Activated naive CD4-positive, alpha-beta T cell treated with anti-CD3 and anti-CD28 coated beads, Interleukin-2, amount 10 ng/mL, durations not matched to agents 7 days and 5 days (primary cell): Measurements from ENCODE around the gene TMEM145.
A peak's percentile ranks its signal among the peaks of the same experiment; 100 is the strongest.

Source experiments
- CTCF ChIA-PET: fragments of 350-600 bp; sonication (Branson Sonifier 250); formaldehyde crosslinking; loops from one replicate; lab custom pipeline; 2021; ENCODE audit warnings: antibody characterized with exemption; lab: Charles Lee
- DNase-seq: peaks from one replicate; pipeline ENCODE4 v3.0.0-alpha.2; 2020
- H3K27ac Mint-ChIP-seq: one replicate; pipeline ENCODE4 v1.8.0; 2021; ENCODE audit warnings: mild to moderate bottlenecking, moderate library complexity, mixed read lengths
- H3K27me3 Mint-ChIP-seq: one replicate; pipeline ENCODE4 v1.8.0; 2021; ENCODE audit warnings: mild to moderate bottlenecking, mixed read lengths
- H3K36me3 Mint-ChIP-seq: one replicate; pipeline ENCODE4 v1.8.0; 2021; ENCODE audit warnings: mixed read lengths
- H3K4me1 Mint-ChIP-seq: one replicate; pipeline ENCODE4 v1.8.0; 2021; ENCODE audit warnings: mixed read lengths
- H3K4me3 Mint-ChIP-seq: one replicate; pipeline ENCODE4 v1.8.0; 2021; ENCODE audit warnings: mild to moderate bottlenecking, moderate library complexity, mixed read lengths
- H3K9me3 Mint-ChIP-seq: one replicate; pipeline ENCODE4 v1.8.0; 2021; ENCODE audit warnings: mixed read lengths

Gene TMEM145

DNA sequence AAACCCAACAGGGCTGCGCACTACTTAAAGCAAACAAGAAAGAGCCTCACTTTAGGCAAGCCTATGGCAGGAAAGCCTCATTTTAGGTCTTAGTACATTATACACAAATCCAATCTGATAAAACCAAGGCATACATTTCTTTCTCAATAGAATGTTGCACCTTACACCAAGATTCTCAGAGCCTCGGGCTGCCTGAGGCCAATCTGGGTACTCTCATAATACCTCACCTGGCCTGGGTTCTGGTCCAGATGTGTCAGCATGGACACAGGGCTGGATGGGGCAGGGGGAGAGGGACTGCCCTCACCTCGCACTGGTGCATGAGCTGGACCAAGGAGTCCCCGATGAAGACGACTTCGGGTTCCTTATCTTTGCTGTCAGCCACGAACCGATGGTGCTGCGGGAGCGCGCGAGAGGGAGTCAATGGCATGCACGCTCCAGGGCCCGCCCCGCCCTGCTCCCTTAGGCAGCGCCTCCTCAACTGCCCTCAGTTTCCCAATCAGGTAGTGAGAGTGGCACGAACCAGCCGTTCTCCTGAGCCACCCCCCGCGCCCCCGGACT is 11.4 kb upstream of the TMEM145 start, which contains the start of gene PRR19:
TSS of gene PRR19 (plus strand) at position 487 of the 558 bp plus-strand sequence. CDS start 7,453 bp downstream, outside the sequence.
- Mint-ChIP-seq H3K4me1 (peaks cover 26% of the 10 kb centered on the region), H3K27me3 (peaks cover 15% of the 10 kb centered on the region), H3K9me3 (no peaks in the 10 kb centered on the region), H3K4me3 (peak within 1 kb of the TSS; percentile 88), H3K27ac (peak within 1 kb of the TSS; percentile 89), H3K36me3 (peaks cover 4% of the 10 kb centered on the region)
- CTCF ChIA-PET = interaction anchor here (1.3 kb wide), 1 partner anchor 193 kb away, joined by 6 read pairs; no protein-coding TSS in a partner anchor
- DNase-seq = peak; percentile 40

DNA sequence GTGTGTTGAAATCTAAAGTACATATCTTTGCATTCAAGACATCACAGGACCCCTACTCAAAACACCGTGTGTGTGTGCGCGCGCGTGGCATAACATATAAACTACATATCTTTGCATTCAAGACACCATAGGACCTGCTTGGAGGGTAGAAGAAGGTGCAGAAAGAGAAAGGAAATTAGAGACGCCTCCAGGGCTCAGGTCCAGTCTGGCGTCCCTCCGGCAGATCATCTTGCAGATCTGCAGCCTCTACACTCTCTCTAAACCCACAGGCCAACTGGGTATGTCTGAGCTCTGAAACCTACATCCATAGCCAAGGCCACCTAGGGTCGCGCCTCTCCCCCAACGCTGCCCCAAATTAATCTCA is 10.0 kb upstream of the TMEM145 start:
- H3K4me3 Mint-ChIP-seq = peak overlapping the region; percentile 88
- peaks cover 4% of the 10 kb centered on the region for H3K36me3 Mint-ChIP-seq
- peak overlapping the region; percentile 89 for H3K27ac Mint-ChIP-seq
- H3K4me1 Mint-ChIP-seq = peaks cover 26% of the 10 kb centered on the region
- peaks cover 21% of the 10 kb centered on the region for H3K27me3 Mint-ChIP-seq
- CTCF ChIA-PET = interaction anchor here (1.3 kb wide), 1 partner anchor 194 kb away, joined by 6 read pairs; no protein-coding TSS in a partner anchor
- H3K9me3 Mint-ChIP-seq = no peaks in the 10 kb centered on the region
- DNase-seq = no peak

DNA sequence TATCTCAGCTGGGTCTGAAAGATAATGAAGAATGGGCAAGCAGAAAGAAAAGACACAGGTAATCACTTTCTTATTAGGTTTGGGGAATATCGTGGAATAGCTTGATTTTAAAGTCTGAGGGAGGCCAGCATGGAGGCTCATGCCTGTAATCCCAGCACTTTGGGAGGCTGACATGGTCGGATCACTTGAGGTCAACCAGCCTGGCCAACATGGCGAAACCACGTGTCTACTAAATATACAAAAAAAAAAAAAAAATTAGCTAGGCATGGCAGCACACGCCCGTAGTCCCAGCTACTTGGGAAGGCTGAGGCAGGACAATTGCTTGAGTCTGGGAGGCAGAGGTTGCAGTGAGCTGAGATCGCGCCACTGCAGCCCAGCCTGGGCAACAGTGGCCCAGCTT is 9.2 kb upstream of the TMEM145 start:
- CTCF ChIA-PET = interaction anchor here (0.7 to 1.4 kb wide), 3 partner anchors 10 to 25 kb away, joined by 3 to 6 read pairs (median 4); no protein-coding TSS in a partner anchor
- Mint-ChIP-seq H3K4me1 (peaks cover 26% of the 10 kb centered on the region), H3K4me3 (no peak overlapping the region), H3K27ac (no peak overlapping the region), H3K9me3 (no peaks in the 10 kb centered on the region), H3K36me3 (peaks cover 4% of the 10 kb centered on the region), H3K27me3 (peaks cover 21% of the 10 kb centered on the region)
- DNase-seq = no peak

DNA sequence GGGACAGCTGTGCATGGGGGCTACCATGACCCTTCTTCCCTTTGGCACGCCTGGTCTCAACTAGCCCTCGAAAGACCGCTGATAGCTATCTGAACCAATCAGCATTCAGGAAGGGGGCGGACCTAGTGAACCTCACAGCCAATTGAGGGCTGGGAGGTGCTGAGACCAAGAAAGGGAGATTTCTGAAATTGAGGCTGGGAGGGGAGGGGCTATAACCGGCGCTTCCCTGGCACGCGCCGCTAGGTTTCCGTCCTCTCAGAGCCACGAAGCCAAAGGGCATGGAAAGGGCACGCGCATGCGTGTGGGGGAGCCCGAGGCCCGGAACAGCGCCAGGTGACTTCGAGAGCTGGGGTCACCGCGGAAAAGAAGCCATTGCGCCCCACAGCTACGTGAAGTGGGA is 6.5 kb upstream of the TMEM145 start:
- Mint-ChIP-seq H3K4me3 (no peak overlapping the region), H3K36me3 (no peaks in the 10 kb centered on the region), H3K27me3 (peaks cover 44% of the 10 kb centered on the region), H3K27ac (no peak overlapping the region), H3K4me1 (peaks cover 19% of the 10 kb centered on the region), H3K9me3 (no peaks in the 10 kb centered on the region)
- CTCF ChIA-PET = no interaction called here
- no peak for DNase-seq

DNA sequence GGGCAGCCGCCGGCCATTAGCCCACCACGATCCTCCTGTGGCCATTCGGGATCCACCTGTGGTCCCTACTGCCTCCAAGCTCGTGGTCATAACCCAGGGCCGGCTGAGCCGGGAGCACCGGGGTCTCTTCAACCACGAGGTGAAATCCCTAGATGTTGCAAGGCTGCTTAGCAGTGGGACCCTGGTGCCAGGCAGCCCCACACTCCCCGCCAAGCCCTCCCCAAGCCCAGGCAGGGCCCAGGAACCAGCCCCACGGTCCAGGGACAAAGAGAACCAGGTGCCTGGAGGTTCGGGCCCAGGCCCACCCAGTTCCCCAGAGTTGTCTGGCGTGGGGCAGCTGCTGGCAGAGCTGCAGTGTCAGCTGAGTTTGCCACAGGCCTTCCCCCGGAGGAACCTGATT is 3.4 kb upstream of the TMEM145 start:
- Mint-ChIP-seq H3K4me3 (no peak overlapping the region), H3K9me3 (no peaks in the 10 kb centered on the region), H3K36me3 (no peaks in the 10 kb centered on the region), H3K27me3 (peaks cover 62% of the 10 kb centered on the region), H3K4me1 (peaks cover 12% of the 10 kb centered on the region), H3K27ac (no peak overlapping the region)
- CTCF ChIA-PET = no interaction called here
- DNase-seq = no peak

DNA sequence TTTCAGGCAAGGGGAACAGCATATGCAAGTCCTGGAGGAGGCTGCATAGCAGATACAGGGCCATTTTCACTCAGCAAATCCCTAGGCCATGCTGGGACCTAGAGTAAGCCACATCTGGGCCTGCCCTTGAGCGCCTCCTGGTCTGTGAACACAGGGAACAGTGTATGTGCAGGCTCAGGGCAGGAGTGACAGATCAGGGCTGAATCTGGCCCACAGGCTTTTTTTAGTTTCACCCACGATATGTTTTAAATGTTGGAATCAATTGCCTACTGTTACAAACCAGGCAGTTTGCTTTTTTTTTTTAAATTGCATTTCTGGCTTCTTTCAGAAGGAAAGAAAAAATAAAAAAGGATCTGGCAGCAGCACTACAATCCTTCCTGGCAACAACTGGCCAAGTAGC is 1.5 kb upstream of the TMEM145 start:
- CTCF ChIA-PET = interaction anchor here (1.6 kb wide), 1 partner anchor 203 kb away, joined by 5 read pairs; no protein-coding TSS in a partner anchor
- no peak for DNase-seq
- Mint-ChIP-seq H3K4me3 (no peak overlapping the region), H3K36me3 (no peaks in the 10 kb centered on the region), H3K9me3 (no peaks in the 10 kb centered on the region), H3K27ac (no peak overlapping the region), H3K4me1 (peaks cover 14% of the 10 kb centered on the region), H3K27me3 (peaks cover 78% of the 10 kb centered on the region)

DNA sequence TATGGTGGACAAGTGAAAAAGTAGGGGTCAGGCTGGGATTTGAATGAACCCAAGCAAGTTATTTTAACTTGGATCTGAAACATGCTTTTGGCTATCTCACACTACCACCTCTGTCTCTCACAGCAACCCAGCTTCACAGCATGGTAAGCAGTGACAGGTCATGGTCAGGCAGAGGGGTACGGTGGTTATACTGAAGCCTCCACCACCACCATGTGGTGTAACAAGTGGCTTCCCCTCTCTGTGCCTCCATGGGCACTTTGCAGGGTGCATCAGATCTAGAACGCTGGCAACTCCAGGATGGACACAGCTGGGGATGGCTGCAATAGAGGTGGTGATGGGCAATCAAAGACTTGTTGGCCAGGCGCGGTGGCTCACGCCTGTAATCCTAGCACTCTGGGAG is 739 bp upstream of the TMEM145 start:
- DNase-seq = no peak
- no peak overlapping the region for H3K27ac Mint-ChIP-seq
- peaks cover 77% of the 10 kb centered on the region for H3K27me3 Mint-ChIP-seq
- CTCF ChIA-PET = interaction anchor here (1.6 kb wide), 1 partner anchor 204 kb away, joined by 5 read pairs; no protein-coding TSS in a partner anchor
- H3K9me3 Mint-ChIP-seq = no peaks in the 10 kb centered on the region
- H3K4me3 Mint-ChIP-seq = no peak overlapping the region
- H3K36me3 Mint-ChIP-seq = no peaks in the 10 kb centered on the region
- H3K4me1 Mint-ChIP-seq = peaks cover 19% of the 10 kb centered on the region

DNA sequence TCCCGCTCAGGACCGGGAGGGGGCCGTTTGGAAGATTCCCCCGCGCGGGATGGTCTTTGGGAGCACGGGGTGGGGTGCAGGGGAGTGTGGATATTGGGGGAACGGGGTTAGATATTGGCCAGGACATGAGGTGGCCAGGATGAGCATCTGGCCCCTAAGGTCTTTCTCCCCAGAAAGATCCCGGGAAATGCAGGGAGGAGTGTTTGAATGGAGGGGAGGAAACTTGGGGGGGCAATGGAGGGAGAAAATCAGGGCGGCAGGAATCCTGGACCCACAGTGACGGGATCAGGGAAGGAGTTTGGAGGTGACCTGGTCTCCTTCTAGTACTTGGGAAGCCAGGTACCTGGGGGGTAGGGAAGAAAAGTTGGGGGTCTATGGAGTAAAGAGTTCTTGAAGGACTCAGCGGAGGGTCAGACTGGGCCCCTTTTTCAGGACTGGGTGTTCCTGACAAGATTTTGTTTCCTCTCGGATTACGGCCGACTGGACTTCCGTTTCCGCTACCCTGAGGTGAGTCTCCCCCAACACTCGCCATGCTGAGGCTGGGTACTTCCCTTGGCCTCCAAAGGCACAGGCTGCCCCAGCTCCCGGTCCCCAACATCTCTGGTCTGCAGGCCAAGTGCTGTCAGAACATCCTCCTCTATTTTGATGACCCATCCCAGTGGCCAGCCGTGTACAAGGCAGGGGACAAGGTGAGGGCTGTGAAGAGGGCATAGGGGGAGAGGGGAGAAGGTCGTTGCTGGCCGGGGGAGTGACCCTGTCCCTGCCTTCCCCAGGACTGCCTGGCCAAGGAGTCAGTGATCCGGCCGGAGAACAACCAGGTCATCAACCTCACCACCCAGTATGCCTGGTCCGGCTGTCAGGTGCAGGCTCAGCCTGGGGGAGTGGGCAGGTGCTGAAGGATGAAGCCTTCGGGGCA is 989 bp downstream of the TMEM145 start:
- Mint-ChIP-seq H3K4me1 (peaks cover 19% of the 10 kb centered on the region), H3K27ac (no peak overlapping the region), H3K4me3 (no peak overlapping the region), H3K36me3 (no peaks in the 10 kb centered on the region), H3K27me3 (peaks cover 77% of the 10 kb centered on the region), H3K9me3 (no peaks in the 10 kb centered on the region)
- DNase-seq = no peak
- CTCF ChIA-PET = interaction anchor here (1.0 to 1.1 kb wide), 2 partner anchors 9 to 33 kb away, joined by 4 to 6 read pairs; no protein-coding TSS in a partner anchor

DNA sequence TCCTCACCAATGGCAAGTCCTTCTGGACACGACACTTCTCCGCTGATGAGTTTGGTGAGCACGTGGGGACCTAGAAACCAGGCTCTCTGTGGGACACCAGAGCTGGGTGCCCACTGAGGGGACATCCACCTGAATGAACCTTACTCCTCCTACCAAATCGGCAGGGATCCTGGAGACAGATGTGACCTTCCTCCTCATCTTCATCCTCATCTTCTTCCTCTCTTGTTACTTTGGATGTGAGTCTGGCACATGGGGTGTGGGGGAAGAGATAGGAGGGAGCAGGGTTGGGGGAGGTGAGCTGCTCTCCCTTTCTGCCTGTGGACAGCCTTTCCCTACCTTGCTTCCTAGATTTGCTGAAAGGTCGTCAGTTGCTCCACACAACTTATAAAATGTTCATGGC is 1.9 kb downstream of the TMEM145 start:
- no peak for DNase-seq
- CTCF ChIA-PET = interaction anchor here (1.2 kb wide), 1 partner anchor 12 kb away, joined by 3 read pairs; no protein-coding TSS in a partner anchor
- H3K4me3 Mint-ChIP-seq = no peak overlapping the region

DNA sequence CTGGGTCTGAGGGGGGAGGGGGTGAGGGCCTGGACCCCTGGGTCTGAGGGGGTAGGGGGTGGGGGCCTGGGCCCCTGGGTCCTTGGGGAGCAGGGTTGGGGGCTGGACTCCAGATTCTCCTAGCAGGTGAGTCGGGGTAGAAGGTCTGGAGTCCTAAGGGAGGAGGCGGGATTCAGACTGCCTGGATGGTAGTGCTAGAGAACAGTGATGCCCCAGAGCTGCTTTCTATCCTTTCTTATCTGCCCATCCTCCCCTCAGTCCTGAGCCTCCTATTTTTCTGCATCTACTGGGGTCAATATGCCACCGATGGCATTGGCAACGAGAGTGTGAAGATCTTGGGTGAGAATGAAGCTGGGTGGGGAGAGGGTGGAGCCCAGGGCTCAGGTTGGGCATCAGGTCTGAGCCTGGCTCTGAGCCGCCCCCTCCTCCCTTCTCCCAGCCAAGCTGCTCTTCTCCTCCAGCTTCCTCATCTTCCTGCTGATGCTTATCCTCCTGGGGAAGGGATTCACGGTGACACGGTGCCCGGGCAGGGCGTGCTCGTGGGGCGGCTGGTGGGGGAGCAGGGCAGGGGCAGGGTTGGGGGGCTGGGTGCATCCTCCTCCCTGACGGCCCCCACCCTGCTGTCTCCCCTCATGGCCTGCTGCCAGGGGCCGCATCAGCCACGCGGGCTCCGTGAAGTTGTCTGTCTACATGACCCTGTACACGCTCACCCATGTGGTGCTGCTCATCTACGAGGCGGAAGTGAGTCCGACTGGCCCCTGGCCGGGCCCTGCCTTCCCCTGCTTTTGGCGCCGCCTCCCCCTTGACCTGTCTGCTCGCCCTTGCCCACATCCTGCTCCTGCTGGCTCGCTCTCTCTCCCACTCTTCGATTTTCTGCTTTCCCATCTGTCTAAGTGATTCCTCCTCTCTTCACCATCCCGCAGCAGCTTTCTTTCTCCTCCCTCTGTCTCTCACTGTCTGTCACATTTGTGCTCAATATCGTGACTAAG is 3.4 kb downstream of the TMEM145 start:
- CTCF ChIA-PET = interaction anchor here (1.2 kb wide), 1 partner anchor 10 kb away, joined by 3 read pairs; no protein-coding TSS in a partner anchor
- H3K27ac Mint-ChIP-seq = no peak overlapping the region
- peaks cover 77% of the 10 kb centered on the region for H3K27me3 Mint-ChIP-seq

More for the DNA sequence above, 1.9 kb downstream of the TMEM145 start:
- peaks cover 77% of the 10 kb centered on the region for H3K27me3 Mint-ChIP-seq
- no peaks in the 10 kb centered on the region for H3K36me3 Mint-ChIP-seq
- no peaks in the 10 kb centered on the region for H3K9me3 Mint-ChIP-seq
- peaks cover 19% of the 10 kb centered on the region for H3K4me1 Mint-ChIP-seq
- H3K27ac Mint-ChIP-seq = no peak overlapping the region

DNA sequence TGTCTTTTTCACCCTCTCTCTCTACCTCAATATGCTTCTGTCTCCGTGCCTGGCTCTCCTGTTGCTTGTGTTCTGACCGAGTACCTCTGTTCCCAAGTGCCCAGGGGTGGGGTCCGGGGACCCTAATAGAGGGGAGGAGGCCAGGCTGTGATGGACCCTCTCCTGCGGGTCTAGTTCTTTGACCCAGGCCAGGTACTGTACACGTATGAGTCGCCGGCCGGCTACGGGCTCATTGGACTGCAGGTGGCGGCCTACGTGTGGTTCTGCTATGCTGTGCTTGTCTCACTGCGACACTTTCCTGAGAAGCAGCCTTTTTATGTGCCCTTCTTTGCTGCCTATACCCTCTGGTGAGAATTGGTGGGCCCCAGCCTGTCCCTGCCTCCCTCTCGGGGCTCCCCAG is 4.4 kb downstream of the TMEM145 start:
- DNase-seq = no peak
- no peaks in the 10 kb centered on the region for H3K36me3 Mint-ChIP-seq
- CTCF ChIA-PET = no interaction called here
- peaks cover 15% of the 10 kb centered on the region for H3K4me1 Mint-ChIP-seq
- H3K9me3 Mint-ChIP-seq = no peaks in the 10 kb centered on the region
- no peak overlapping the region for H3K4me3 Mint-ChIP-seq
- no peak overlapping the region for H3K27ac Mint-ChIP-seq
- H3K27me3 Mint-ChIP-seq = peaks cover 77% of the 10 kb centered on the region

More for the DNA sequence above, 3.4 kb downstream of the TMEM145 start:
- peaks cover 19% of the 10 kb centered on the region for H3K4me1 Mint-ChIP-seq
- H3K9me3 Mint-ChIP-seq = no peaks in the 10 kb centered on the region
- DNase-seq = no peak
- H3K4me3 Mint-ChIP-seq = no peak overlapping the region
- H3K36me3 Mint-ChIP-seq = no peaks in the 10 kb centered on the region

DNA sequence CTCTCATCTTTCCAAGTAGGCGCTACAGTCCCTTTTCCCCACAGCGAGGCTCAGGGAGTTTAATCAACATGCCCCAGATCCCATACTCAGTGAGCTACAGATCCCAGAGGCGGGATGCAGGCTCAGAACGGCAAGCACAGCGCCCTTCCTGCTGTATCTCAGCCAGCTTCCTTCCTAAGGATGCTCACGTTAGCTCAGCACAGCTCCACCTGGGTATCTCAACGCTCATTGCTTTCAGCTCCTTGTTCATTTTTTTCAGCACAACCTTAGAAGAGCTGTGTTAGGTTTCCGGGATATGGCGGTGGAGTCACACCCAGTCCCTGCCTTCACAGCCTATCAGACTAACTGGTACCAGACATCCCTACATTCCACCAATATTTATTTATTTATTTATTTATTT is 9.2 kb downstream of the TMEM145 start:
- DNase-seq = no peak
- H3K27ac Mint-ChIP-seq = no peak overlapping the region
- H3K27me3 Mint-ChIP-seq = peaks cover 62% of the 10 kb centered on the region
- no peak overlapping the region for H3K4me3 Mint-ChIP-seq
- no peaks in the 10 kb centered on the region for H3K9me3 Mint-ChIP-seq
- peaks cover 24% of the 10 kb centered on the region for H3K4me1 Mint-ChIP-seq
- peaks cover 3% of the 10 kb centered on the region for H3K36me3 Mint-ChIP-seq
- CTCF ChIA-PET = interaction anchor here (1.1 to 3.1 kb wide), 2 partner anchors 207 to 213 kb away, joined by 3 to 9 read pairs; no protein-coding TSS in a partner anchor

DNA sequence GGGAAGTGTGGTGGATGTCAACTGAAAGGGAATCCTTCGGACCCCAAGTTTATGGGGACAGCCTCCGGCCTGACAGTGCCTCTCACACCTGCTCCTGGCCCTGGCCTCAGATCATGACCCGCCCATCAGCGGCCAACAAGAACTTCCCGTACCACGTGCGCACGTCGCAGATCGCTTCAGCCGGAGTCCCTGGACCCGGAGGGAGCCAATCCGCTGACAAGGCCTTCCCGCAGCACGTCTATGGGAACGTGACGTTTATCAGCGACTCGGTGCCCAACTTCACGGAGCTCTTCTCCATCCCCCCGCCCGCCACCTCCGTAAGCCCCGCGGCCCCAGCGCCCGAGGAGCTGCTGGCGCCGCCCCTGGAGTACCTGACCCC is 10.4 kb downstream of the TMEM145 start:
- H3K36me3 Mint-ChIP-seq = peaks cover 3% of the 10 kb centered on the region
- peaks cover 65% of the 10 kb centered on the region for H3K27me3 Mint-ChIP-seq
- CTCF ChIA-PET = interaction anchor here (0.8 to 3.1 kb wide), 3 partner anchors 19 to 215 kb away, joined by 3 to 9 read pairs (median 3); no protein-coding TSS in a partner anchor
- no peak overlapping the region for H3K27ac Mint-ChIP-seq
- no peaks in the 10 kb centered on the region for H3K9me3 Mint-ChIP-seq
- peak overlapping the region; percentile 23 for H3K4me3 Mint-ChIP-seq
- peaks cover 24% of the 10 kb centered on the region for H3K4me1 Mint-ChIP-seq
- no peak for DNase-seq
